Caco-2 (cell line): ENCODE data around the gene VNN1. TPM values are rescaled to one million over a fixed set of nuclear protein-coding genes. Genes with fewer than 3 reads are reported as not detected.

ENCODE experiments used
- BruUV-seq: library from RNA; stranded (reverse); fragments of 400-500 nt; replicated peaks from 2 replicates; lab custom pipeline; 2021; lab: Mats Ljungman, UMichigan
- CTCF ChIA-PET: fragments of 300-600 bp; sonication (Branson Sonifier 250); formaldehyde crosslinking; loops from one replicate; lab custom pipeline; 2022; ENCODE audit warnings: antibody characterized with exemption; lab: Charles Lee
- POLR2A ChIA-PET: fragments of 300-600 bp; sonication (Branson Sonifier 250); formaldehyde crosslinking; loops from one replicate; lab custom pipeline; 2022; ENCODE audit warnings: antibody characterized with exemption; lab: Charles Lee
- DNase-seq, 2 experiments: peaks; one replicate each; pipeline versions ENCODE4 v3.0.0 to v3.0.0-alpha.2; 2020 to 2022
- H3K27me3 ChIP-seq: replicated peaks from 2 replicates; pipeline ENCODE4 v1.6.0; 2011; ENCODE audit warnings: low read length; ENCODE audit not compliant: control insufficient read depth, insufficient read depth
- H3K36me3 ChIP-seq: 2 replicates; pipeline ENCODE4 v1.5.1; 2011; ENCODE audit warnings: low read length; ENCODE audit not compliant: control insufficient read depth, insufficient read depth
- H3K4me1 ChIP-seq: fragments of 250-450 bp; sonication (Bioruptor Pico); 2 replicates; pipeline ENCODE4 v1.5.1; 2020; ENCODE audit warnings: mild to moderate bottlenecking
- H3K4me3 ChIP-seq: 2 replicates; pipeline ENCODE4 v1.5.1; 2011; ENCODE audit warnings: low read depth, mild to moderate bottlenecking, control low read depth, low read length
- H3K9me3 ChIP-seq: fragments of 250-450 bp; sonication (Bioruptor Pico); 2 replicates; pipeline ENCODE4 v1.5.1; 2020; ENCODE audit warnings: mild to moderate bottlenecking, moderate library complexity
- H3K27ac Mint-ChIP-seq: one replicate; pipeline ENCODE4 v1.8.0; 2022; ENCODE audit warnings: mixed read lengths; ENCODE audit not compliant: unreplicated experiment
- H3K27me3 Mint-ChIP-seq: one replicate; pipeline ENCODE4 v1.8.0; 2022; ENCODE audit warnings: mixed read lengths; ENCODE audit not compliant: insufficient read depth, unreplicated experiment
- H3K36me3 Mint-ChIP-seq: one replicate; pipeline ENCODE4 v1.8.0; 2022; ENCODE audit warnings: mild to moderate bottlenecking, mixed read lengths; ENCODE audit not compliant: insufficient read depth, unreplicated experiment
- H3K4me1 Mint-ChIP-seq: one replicate; pipeline ENCODE4 v1.8.0; 2022; ENCODE audit warnings: low read depth, mixed read lengths; ENCODE audit not compliant: unreplicated experiment
- H3K4me3 Mint-ChIP-seq: one replicate; pipeline ENCODE4 v1.8.0; 2022; ENCODE audit warnings: mild to moderate bottlenecking, moderate library complexity, mixed read lengths; ENCODE audit not compliant: unreplicated experiment
- H3K9me3 Mint-ChIP-seq: one replicate; pipeline ENCODE4 v1.8.0; 2022; ENCODE audit warnings: mixed read lengths; ENCODE audit not compliant: unreplicated experiment
- intact Hi-C: fragments of 100-400 bp; cut with micrococcal nuclease; formaldehyde crosslinking; loops from one replicate; pipeline ENCODE4 v1.10.0; 2022; ENCODE audit not compliant: unreplicated experiment
- total RNA-seq: library from RNA; stranded (reverse); gene quantifications from 2 replicates; pipeline ENCODE4 v1.2.3, GENCODE V29; 2022
- TF ChIP-seq, protein P1 (sequence below), 2 experiments: fragments of 200-600 bp in 1 of 2; IDR thresholded peaks; 1 replicate in 1 of 2; 2 replicates in 1 of 2; pipeline versions ENCODE4 v1.5.1 to v1.8.0; 2011 to 2022; ENCODE audit warnings: antibody characterized with exemption in 1 of 2, control low read depth in 1 of 2, inconsistent platforms in 1 of 2, low read depth in 1 of 2, low read length in 1 of 2, mild to moderate bottlenecking in 1 of 2, moderate library complexity in 1 of 2; ENCODE audit not compliant: insufficient read depth in 1 of 2, severe bottlenecking in 1 of 2, unreplicated experiment in 1 of 2

VNN1 gene
- total RNA-seq, 1 experiment from 2014 or later: not detected

DNA sequence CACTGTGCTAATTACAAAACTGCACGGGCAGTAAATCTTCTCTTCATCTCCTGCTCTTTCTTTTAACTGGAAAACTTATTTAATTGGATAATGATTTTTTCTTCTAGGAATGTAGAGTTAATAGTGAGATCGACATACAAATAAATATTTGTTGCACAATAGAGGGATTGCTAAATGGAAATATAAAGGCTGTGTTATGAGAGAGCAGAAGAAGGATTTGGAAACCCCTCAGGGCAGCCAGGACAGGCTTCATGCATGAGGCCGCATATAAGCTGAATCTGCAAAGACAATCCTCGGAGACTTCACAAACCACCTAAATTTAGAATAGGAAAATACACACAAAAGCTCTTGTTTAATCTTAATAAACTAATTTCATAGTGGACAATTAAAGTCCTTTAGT, 51.9 kb downstream of the VNN1 start:
- no peak for DNase-seq
- no TSS peak for BruUV-seq
- H3K4me1 Mint-ChIP-seq: peaks cover 27% of the 10 kb centered on the region
- ChIA-PET CTCF (no interaction called here), POLR2A (no interaction called here)
- intact Hi-C loops: no loop called here
- H3K36me3 Mint-ChIP-seq: peaks cover 4% of the 10 kb centered on the region
- peaks cover 23% of the 10 kb centered on the region for H3K9me3 Mint-ChIP-seq
- Histone ChIP-seq H3K27me3 (no peaks in the 10 kb centered on the region), H3K9me3 (no peaks in the 10 kb centered on the region; the same call in 1 of the 2 replicates), H3K4me3 (no peak overlapping the region), H3K36me3 (no peaks in the 10 kb centered on the region), H3K4me1 (peaks cover 17% of the 10 kb centered on the region)
- TF ChIP-seq, protein P1, sequence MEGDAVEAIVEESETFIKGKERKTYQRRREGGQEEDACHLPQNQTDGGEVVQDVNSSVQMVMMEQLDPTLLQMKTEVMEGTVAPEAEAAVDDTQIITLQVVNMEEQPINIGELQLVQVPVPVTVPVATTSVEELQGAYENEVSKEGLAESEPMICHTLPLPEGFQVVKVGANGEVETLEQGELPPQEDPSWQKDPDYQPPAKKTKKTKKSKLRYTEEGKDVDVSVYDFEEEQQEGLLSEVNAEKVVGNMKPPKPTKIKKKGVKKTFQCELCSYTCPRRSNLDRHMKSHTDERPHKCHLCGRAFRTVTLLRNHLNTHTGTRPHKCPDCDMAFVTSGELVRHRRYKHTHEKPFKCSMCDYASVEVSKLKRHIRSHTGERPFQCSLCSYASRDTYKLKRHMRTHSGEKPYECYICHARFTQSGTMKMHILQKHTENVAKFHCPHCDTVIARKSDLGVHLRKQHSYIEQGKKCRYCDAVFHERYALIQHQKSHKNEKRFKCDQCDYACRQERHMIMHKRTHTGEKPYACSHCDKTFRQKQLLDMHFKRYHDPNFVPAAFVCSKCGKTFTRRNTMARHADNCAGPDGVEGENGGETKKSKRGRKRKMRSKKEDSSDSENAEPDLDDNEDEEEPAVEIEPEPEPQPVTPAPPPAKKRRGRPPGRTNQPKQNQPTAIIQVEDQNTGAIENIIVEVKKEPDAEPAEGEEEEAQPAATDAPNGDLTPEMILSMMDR (IDR thresholded peaks at IDR 0.05; ENCODE audit: insufficient read depth in 1 of 2, low read depth in 1 of 2, low read length in 1 of 2, severe bottlenecking in 1 of 2, unreplicated experiment in 1 of 2): no peak
- H3K4me3 Mint-ChIP-seq: no peak overlapping the region
- no peak overlapping the region for H3K27ac Mint-ChIP-seq
- H3K27me3 Mint-ChIP-seq: no peaks in the 10 kb centered on the region

DNA sequence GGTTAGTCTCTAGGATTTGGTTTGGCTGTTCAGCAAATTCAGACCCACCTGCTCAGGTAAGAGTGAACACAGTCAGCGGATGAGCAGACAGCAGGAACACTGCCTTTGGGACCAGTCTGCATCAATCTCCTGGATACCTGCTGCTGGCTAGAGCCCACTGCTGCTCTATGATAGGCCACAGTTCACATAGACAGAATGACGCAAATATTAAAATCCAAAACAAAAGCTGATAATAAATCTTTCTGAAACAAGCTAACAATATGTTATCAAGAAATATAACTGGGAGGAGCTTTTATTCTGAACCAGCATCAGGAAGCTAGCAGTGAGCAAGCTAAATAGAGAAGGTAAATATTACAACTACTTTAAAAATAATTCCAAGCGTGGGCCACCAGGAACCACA, 54.8 kb downstream of the VNN1 start, which contains the start of gene TAAR1:
Gene TAAR1, minus strand, starts transcription at position 101 of the 400 bp plus-strand sequence. CDS start 13,179 bp downstream, outside the sequence.
- BruUV-seq: no TSS peak
- Histone ChIP-seq H3K4me3 (no peak within 1 kb of the TSS), H3K36me3 (no peaks in the 10 kb centered on the region), H3K9me3 (no peaks in the 10 kb centered on the region; the same call in 1 of the 2 replicates), H3K4me1 (no peaks in the 10 kb centered on the region; the same call in 1 of the 2 replicates), H3K27me3 (no peaks in the 10 kb centered on the region)
- DNase-seq: no peak
- peaks cover 8% of the 10 kb centered on the region for H3K4me1 Mint-ChIP-seq
- no peaks in the 10 kb centered on the region for H3K9me3 Mint-ChIP-seq
- POLR2A ChIA-PET: no interaction called here
- TF ChIP-seq, protein P1 (IDR thresholded peaks at IDR 0.05; ENCODE audit: insufficient read depth in 1 of 2, low read depth in 1 of 2, low read length in 1 of 2, severe bottlenecking in 1 of 2, unreplicated experiment in 1 of 2): no peak
- intact Hi-C loops: no loop called here
- no peaks in the 10 kb centered on the region for H3K36me3 Mint-ChIP-seq
- H3K27ac Mint-ChIP-seq: no peak within 1 kb of the TSS
- CTCF ChIA-PET: no interaction called here
- H3K4me3 Mint-ChIP-seq: no peak within 1 kb of the TSS
- H3K27me3 Mint-ChIP-seq: no peaks in the 10 kb centered on the region

DNA sequence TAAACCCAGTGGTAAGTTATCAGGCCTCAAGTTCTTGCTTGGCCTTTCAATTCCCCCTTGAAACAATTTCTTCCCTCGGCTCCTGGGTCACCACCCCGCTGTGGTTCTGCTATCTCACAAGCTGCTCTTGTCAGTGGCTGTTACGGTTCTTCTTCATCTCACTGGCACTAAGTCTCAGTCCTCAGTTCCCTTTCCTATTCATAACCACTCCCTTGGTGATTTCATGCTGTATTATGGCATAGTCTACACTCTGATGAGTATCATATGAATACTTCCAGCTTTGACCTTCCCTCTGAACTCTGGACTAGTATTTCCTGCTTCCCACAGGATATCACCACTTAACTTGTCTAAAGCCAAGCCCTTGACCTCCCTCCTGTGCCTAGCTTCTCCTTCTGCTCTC, 62.8 kb downstream of the VNN1 start:
- H3K4me3 ChIP-seq: no peak overlapping the region
- no TSS peak for BruUV-seq
- no peaks in the 10 kb centered on the region for H3K9me3 ChIP-seq
- CTCF ChIA-PET: no interaction called here
- Mint-ChIP-seq H3K4me1 (no peaks in the 10 kb centered on the region), H3K36me3 (no peaks in the 10 kb centered on the region), H3K4me3 (no peak overlapping the region), H3K27ac (no peak overlapping the region), H3K27me3 (no peaks in the 10 kb centered on the region), H3K9me3 (no peaks in the 10 kb centered on the region)
- intact Hi-C loops: no loop called here
- H3K27me3 ChIP-seq: no peaks in the 10 kb centered on the region
- POLR2A ChIA-PET: no interaction called here
- H3K4me1 ChIP-seq: no peaks in the 10 kb centered on the region
- TF ChIP-seq, protein P1 (IDR thresholded peaks at IDR 0.05; ENCODE audit: insufficient read depth in 1 of 2, low read depth in 1 of 2, low read length in 1 of 2, severe bottlenecking in 1 of 2, unreplicated experiment in 1 of 2): no peak
- no peak for DNase-seq
- H3K36me3 ChIP-seq: no peaks in the 10 kb centered on the region
